IPS-NIHi11 (cell line): ENCODE measurements around the gene TAP1.

Experiments
- DNase-seq: peaks from one replicate; pipeline ENCODE4 v3.0.0; 2012; ENCODE audit warnings: mixed read lengths, low spot score

TAP1 gene

GRCh38 chr6:32862725-32863124 is 9.2 kb upstream of the TAP1 start:
- no peak for DNase-seq

GRCh38 chr6:32860674-32861073 is 7.2 kb upstream of the TAP1 start:
- DNase-seq = no peak

- no peak for DNase-seq
Observed at GRCh38 chr6:32858194-32858593, 4.7 kb upstream of the TAP1 start.

GRCh38 chr6:32857156-32857891 is 3.8 kb upstream of the TAP1 start:
- no peak for DNase-seq

GRCh38 chr6:32855467-32856174 is 2.1 kb upstream of the TAP1 start:
- DNase-seq = no peak

GRCh38 chr6:32854376-32855178 is 1.1 kb upstream of the TAP1 start:
- DNase-seq = peak; percentile 8

GRCh38 chr6:32852844-32853540 is 512 bp downstream of the TAP1 start:
- no peak for DNase-seq

GRCh38 chr6:32852018-32852843 is 1.3 kb downstream of the TAP1 start:
- DNase-seq = no peak

- no peak for DNase-seq
Observed at GRCh38 chr6:32851025-32851424, 2.5 kb downstream of the TAP1 start.

GRCh38 chr6:32849126-32849525 is 4.4 kb downstream of the TAP1 start:
- no peak for DNase-seq

- DNase-seq = no peak
Observed at GRCh38 chr6:32847795-32848194, 5.7 kb downstream of the TAP1 start.

GRCh38 chr6:32847004-32847403 is 6.5 kb downstream of the TAP1 start:
- DNase-seq = no peak

- DNase-seq = no peak
Observed at GRCh38 chr6:32845384-32845884, 8.1 kb downstream of the TAP1 start.

- no peak for DNase-seq
Observed at GRCh38 chr6:32844839-32845383, 8.6 kb downstream of the TAP1 start.

- peak; percentile 95 for DNase-seq
Observed at GRCh38 chr6:32843979-32844838, 9.3 kb downstream of the TAP1 start, which contains the start of gene PSMB8. PSMB8 (minus strand) TSS chr6:32844047; CDS start chr6:32843996, 51 bp downstream.

GRCh38 chr6:32843331-32843978 is 10.0 kb downstream of the TAP1 start:
- no peak for DNase-seq

GRCh38 chr6:32842690-32843089 is 10.8 kb downstream of the TAP1 start:
- DNase-seq = no peak

GRCh38 chr6:32842021-32842650 is 11.4 kb downstream of the TAP1 start:
- DNase-seq = no peak
